Spleen (tissue), 11 donors: ENCODE results near the gene POLN. TPM values are rescaled to one million over a fixed set of nuclear protein-coding genes. Genes with fewer than 3 reads are reported as not detected.

ENCODE experiments used
- DNase-seq: peaks from one replicate; pipeline ENCODE4 v3.0.0-alpha.2; 2020
- H3K27ac ChIP-seq, 8 donors: fragments of 200-600 bp; sonication (generic) in 7 of 8; 1 replicate in 4 of 8; 2 replicates in 4 of 8; pipeline versions ENCODE4 v1.5.0 to v1.8.0; 2016 to 2021; ENCODE audit warnings: inconsistent platforms in 4 of 8, mild to moderate bottlenecking in 4 of 8, moderate library complexity in 1 of 8
- H3K27me3 ChIP-seq, 7 donors: fragments of 200-600 bp; sonication (generic) in 6 of 7; replicated peaks in 1 of 7; 1 replicate in 4 of 7; 2 replicates in 3 of 7; pipeline versions ENCODE4 v1.5.0 to v1.8.0; 2016 to 2021; ENCODE audit warnings: inconsistent platforms in 3 of 7, mild to moderate bottlenecking in 1 of 7
- H3K36me3 ChIP-seq, 6 donors: fragments of 200-600 bp; sonication (generic) in 5 of 6; 1 replicate in 4 of 6; 2 replicates in 2 of 6; pipeline versions ENCODE4 v1.5.0 to v1.8.0; 2016 to 2021; ENCODE audit warnings: inconsistent platforms in 2 of 6
- H3K4me1 ChIP-seq, 6 donors: fragments of 200-600 bp; sonication (generic) in 5 of 6; 1 replicate in 3 of 6; 2 replicates in 3 of 6; pipeline versions ENCODE4 v1.5.0 to v1.8.0; 2016 to 2021; ENCODE audit warnings: inconsistent platforms in 3 of 6
- H3K4me3 ChIP-seq, 8 donors: fragments of 200-600 bp; sonication (generic) in 7 of 8; 1 replicate in 4 of 8; 2 replicates in 4 of 8; pipeline versions ENCODE4 v1.5.0 to v1.8.0; 2016 to 2021; ENCODE audit warnings: inconsistent platforms in 4 of 8, mild to moderate bottlenecking in 4 of 8, moderate library complexity in 2 of 8
- H3K9me3 ChIP-seq, 8 donors: fragments of 200-600 bp; sonication (generic) in 7 of 8; 1 replicate in 4 of 8; 2 replicates in 4 of 8; pipeline versions ENCODE4 v1.5.0 to v1.8.0; 2016 to 2021; ENCODE audit warnings: inconsistent platforms in 4 of 8
- CTCF ChIP-seq, 11 experiments: fragments of 200-600 bp in 7 of 11; fragments of 450-650 bp in 4 of 11; sonication (generic) in 4 of 11; IDR thresholded peaks in 8 of 11; conservative IDR thresholded peaks in 3 of 11; 1 replicate in 7 of 11; 2 replicates in 4 of 11; pipeline versions ENCODE4 v1.4.0 to v1.8.0; 2016 to 2021; ENCODE audit warnings: antibody characterized with exemption in 11 of 11, inconsistent platforms in 4 of 11, mild to moderate bottlenecking in 1 of 11
- POLR2A ChIP-seq, 3 donors: fragments of 450-650 bp; IDR thresholded peaks; one replicate each; pipeline ENCODE4 v1.5.1; 2017; ENCODE audit warnings: antibody characterized with exemption in 3 of 3, mild to moderate bottlenecking in 1 of 3
- POLR2AphosphoS5 ChIP-seq, 3 donors: sonication (generic); formaldehyde crosslinking; IDR thresholded peaks; one replicate each; pipeline ENCODE4 v1.5.1; 2017; ENCODE audit warnings: antibody characterized with exemption in 3 of 3
- WGBS, 5 donors: extraction: QIAGEN DNeasy Blood & Tissue Kit in 3 of 5; methylation state at CpG; one replicate each; pipeline versions ENCODE4 v1.1.5 to v1.1.7; 2013 to 2018; 5-methylcytosine and 5-hydroxymethylcytosine counted together
- intact Hi-C: fragments of 100-400 bp; cut with DNase I; formaldehyde crosslinking; loops from one replicate; pipeline ENCODE4 v1.15.0; 2023; ENCODE audit warnings: low total_unique reads
- polyA plus RNA-seq, 3 donors: library from polyadenylated mRNA; stranded (reverse); fragments of 200-250 nt; gene quantifications; one replicate each; pipeline ENCODE4 v1.2.1, GENCODE V29; 2013
- total RNA-seq, 7 donors: library from RNA; depleted of rRNA in 3 of 7; stranded (reverse); fragments of >200 nt in 3 of 7; fragmentation: NEBNext Ultra II Directional in 4 of 7; extraction: Animal tissue kit (Norgen Biotek cat#: 25700) in 4 of 7; gene quantifications; one replicate each; pipeline versions ENCODE4 v1.1.0 to v1.2.1, GENCODE V29; 2016 to 2021
- donor health status: healthy with polysubstance abuse.
- donor health status: DM: no; HTN: no; CAD: no; lungs with moderate emphysema.
- donor health status: DM: no; HTN: no; CAD: no.
- donor health status: Bipolar disorder and iron deficiency.
- donor health status: healthy.
- donor health status: DM: no; HTN: no; CAD: no.
- donor health status: DM: yes; HTN: yes; CAD: no.

The POLN gene
- total and polyA plus RNA-seq, 10 donors = 1.2 to 3.5 (median 2.5) TPM

GRCh38 chr4:2272828-2273120, 30.9 kb upstream of the POLN start:
- no peak for DNase-seq
- H3K9me3 ChIP-seq = no peaks in the 10 kb centered on the region
- H3K4me3 ChIP-seq = no peak overlapping the region
- H3K27ac ChIP-seq = no peak overlapping the region
- H3K4me1 ChIP-seq = no peaks in the 10 kb centered on the region
- no peak for TF ChIP-seq POLR2A (IDR thresholded peaks at IDR 0.05)
- H3K36me3 ChIP-seq = peaks cover 0 to 27% (median 0%) of the 10 kb centered on the region in 6 donors
- WGBS, 5 donors = 65 to 76% (median 71%) methylated on average over 6 of the region's 6 CpGs
- intact Hi-C loops = no loop called here
- no peaks in the 10 kb centered on the region for H3K27me3 ChIP-seq

- TF ChIP-seq CTCF (IDR thresholded peaks at IDR 0.05 in 8 of 11, conservative IDR thresholded peaks at IDR 0.05 in 3 of 11) = no peak
- no peak for TF ChIP-seq POLR2AphosphoS5 (IDR thresholded peaks at IDR 0.05)
- TF ChIP-seq POLR2A (IDR thresholded peaks at IDR 0.05) = no peak
- WGBS, 5 donors = 87 to 95% (median 91%) methylated on average over 16 to 25 of the region's 25 CpGs
- no peaks in the 10 kb centered on the region for H3K9me3 ChIP-seq
- no peaks in the 10 kb centered on the region for H3K4me1 ChIP-seq
- no peak overlapping the region for H3K27ac ChIP-seq
- H3K4me3 ChIP-seq = no peak overlapping the region
- H3K27me3 ChIP-seq = no peaks in the 10 kb centered on the region
- DNase-seq = peak; percentile 71
- peaks cover 0 to 27% (median 0%) of the 10 kb centered on the region in 6 donors for H3K36me3 ChIP-seq
- intact Hi-C loops = no loop called here
Measured at GRCh38 chr4:2272026-2272827, 30.3 kb upstream of the POLN start.

GRCh38 chr4:2271279-2272025, 29.5 kb upstream of the POLN start:
- WGBS, 5 donors = 73 to 91% (median 90%) methylated on average over 16 to 27 of the region's 27 CpGs

More at GRCh38 chr4:2271279-2272025, 29.5 kb upstream of the POLN start:
- Histone ChIP-seq H3K27me3 (no peaks in the 10 kb centered on the region), H3K36me3 (peaks cover 0 to 27% (median 0%) of the 10 kb centered on the region in 6 donors), H3K27ac (no peak overlapping the region), H3K9me3 (no peaks in the 10 kb centered on the region), H3K4me1 (peaks cover 0 to 4% (median 1%) of the 10 kb centered on the region in 6 donors), H3K4me3 (no peak overlapping the region)
- intact Hi-C loops = no loop called here
- no peak for TF ChIP-seq POLR2AphosphoS5 (IDR thresholded peaks at IDR 0.05)
- TF ChIP-seq POLR2A (IDR thresholded peaks at IDR 0.05) = no peak
- no peak for TF ChIP-seq CTCF (IDR thresholded peaks at IDR 0.05 in 8 of 11, conservative IDR thresholded peaks at IDR 0.05 in 3 of 11)
- DNase-seq = peak; percentile 69
